CD4-positive, alpha-beta T cell treated with Interferon alpha-2 for 1 hour (primary cell): ENCODE results near the gene DCAKD.

Experiments
- DNase-seq, 2 donors: peaks; one replicate each; pipeline ENCODE4 v3.0.0-alpha.2; 2020 to 2022

Gene DCAKD

DNA sequence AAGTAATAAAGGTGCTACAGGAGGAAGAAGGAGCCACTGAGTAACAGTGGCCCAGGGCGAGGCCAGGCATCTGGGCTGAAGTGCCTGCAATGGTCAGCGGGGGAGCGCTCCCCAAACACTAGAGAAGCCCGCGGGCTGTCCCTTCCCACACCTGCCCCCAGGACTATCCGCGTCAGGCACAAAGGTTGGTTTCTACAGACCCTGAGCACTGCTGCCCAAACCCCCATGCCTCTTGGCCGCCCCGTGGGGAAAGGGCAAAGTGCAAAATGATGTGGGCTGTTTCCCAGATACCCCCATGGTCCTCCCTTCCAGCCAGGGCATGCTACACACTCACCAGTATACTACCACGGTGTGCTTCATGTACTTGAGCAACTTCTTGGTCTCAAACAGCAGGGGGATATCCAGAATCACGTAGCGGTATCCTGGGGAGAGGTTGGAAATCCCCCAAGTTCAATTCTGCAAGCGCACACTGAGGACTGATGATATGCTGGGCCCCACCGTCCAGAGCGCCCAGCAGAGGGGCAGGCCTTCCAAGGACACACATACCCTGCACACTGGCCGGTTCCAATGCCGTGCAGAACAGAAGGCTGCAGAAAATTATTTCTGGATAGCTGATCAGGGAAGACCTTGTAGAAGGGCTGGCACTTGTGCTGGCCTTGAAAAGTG is 21.5 kb downstream of the DCAKD start:
- DNase-seq = no peak

DNA sequence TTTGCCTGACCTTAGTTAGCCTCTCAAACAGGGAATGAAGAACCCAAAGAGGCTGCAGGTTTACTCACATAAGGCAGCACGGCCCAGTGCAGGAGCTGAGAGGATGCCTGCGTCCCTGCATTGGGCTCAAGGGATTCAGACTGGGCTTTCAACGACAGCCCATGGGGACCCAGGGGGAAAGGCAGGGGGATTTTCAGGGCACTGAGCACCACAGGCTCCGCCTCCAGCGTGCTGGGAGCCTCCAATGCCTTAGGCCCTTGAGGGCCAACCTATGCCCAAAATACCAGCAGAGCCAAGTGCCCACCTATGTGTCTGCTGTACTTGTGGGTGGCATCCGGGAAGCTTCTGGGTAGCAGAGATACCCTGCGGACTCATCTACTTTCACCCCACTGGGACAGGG is 22.3 kb downstream of the DCAKD start:
- DNase-seq = no peak

DNA sequence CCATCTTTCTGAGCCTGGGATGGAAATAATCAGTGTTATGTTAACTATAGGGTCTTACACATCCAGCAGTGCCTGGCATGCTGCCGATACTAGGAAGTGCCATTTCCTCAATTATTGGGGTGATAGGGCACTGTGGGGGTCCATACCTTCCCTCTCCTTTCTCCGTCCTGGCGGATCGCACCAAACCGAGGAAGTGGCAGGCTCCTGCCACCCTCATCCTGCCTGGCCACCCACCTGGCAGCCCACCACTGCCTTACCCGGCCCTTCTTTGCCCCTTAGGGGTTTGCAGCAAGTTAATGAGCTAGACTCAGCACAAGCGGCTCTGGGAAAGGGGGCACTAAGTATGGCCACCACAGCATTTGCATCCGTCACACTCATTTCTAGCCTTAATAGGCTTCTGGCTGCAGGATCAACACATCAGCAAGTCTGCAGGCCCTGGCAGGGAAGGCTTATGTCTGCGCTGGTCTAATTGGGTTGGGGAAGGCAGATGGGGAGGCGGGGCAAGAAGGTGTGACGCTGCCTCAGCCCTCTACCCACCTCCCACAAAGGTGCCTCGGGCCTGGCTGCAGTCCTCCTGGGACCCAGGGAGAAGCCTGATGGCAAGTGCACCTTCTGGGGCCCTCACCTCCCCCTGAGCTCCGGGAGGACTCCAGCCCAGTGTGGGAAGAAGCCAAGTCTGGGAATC is 28.6 kb downstream of the DCAKD start:
- no peak for DNase-seq

DNA sequence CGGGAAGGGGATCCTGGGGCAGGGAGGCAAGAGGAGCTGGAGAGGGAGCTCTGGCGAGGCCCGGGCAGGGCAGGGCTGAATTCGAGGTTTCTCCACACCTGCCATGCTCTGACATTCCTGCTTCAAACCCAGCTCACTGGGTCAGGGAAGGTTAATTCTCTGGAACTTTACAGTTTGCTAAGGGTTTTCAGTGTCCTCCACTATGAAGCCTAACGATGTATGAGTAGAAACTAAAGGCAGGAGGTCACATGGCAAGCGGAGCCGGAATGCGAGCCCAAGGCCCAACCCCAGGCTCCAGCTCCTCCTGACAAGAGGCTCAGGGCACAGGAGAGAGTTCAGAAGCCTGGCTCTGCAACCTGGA is 29.2 kb downstream of the DCAKD start:
- DNase-seq = no peak

DNA sequence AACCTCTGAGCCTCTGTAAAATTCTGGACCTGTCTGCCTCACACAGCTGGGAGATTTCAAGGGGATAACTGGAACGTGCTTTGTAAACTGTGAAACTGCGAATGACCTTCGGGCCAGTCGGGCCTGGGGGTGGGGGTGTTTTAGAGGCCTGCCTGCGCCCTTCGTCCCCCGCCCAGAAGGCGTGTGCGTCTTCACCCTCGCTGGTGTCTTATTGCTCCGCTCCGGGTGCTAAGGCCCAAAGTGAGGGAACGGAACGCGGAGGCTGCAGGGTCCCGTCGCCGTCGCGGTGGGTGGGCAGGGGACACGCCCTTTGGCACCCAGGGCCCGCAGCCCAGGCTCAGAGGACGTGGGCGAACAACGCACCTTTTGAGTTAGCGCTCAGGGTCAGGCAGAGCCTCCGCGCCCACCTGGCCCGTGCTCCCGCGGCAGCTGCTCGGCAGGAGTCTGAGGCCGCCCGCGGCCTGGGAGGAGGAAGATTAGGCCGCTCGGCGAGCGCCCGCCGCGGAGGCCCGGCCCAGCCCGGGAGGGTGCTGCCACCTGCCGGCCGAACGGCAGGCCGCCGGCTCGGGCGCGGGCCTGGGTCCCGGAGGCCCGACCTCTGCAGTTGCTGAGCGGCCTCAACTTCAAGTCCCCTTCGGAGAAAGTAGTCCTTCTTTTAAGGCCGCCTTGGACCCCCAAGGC is 29.7 kb downstream of the DCAKD start:
- peak; percentile 47 to 67 for DNase-seq

DNA sequence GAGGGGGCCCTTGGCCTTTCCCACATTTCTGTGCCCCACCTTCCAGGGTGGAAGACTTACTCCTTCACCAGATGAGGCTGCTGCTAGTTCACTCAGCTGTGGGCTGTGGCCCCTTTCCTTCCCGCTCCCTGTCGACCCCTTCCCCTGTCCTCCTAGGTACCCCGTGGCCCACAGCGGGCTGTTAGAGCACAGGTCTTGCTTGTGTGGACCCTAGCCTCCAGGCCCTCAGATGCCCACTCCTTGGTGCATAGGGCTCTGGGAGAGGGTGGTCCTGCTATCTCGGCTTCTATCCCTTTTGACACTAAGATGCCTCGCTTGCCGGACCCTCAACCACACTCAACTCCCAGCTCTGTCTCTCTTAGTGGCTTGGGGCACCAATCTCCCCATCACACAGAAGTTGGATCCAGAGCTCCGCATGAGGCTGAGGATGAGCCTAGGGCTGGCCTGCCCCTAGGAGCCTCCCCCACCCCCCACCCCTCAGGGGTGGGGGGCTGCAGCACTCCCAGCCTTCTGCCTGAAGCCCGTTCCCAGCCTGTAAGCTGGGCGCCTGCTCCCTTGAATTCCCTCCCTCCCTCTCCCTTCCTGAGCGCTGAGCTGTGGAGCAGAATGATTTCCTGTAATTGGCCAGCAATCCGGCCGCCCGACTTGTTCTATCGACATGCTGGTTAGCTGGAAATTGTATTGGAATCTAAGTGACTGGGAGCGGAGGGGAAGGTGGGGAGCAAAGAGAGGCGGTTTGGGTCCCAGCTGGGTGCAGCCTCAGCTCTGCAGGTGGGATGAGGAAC is 30.9 kb downstream of the DCAKD start:
- no peak for DNase-seq

DNA sequence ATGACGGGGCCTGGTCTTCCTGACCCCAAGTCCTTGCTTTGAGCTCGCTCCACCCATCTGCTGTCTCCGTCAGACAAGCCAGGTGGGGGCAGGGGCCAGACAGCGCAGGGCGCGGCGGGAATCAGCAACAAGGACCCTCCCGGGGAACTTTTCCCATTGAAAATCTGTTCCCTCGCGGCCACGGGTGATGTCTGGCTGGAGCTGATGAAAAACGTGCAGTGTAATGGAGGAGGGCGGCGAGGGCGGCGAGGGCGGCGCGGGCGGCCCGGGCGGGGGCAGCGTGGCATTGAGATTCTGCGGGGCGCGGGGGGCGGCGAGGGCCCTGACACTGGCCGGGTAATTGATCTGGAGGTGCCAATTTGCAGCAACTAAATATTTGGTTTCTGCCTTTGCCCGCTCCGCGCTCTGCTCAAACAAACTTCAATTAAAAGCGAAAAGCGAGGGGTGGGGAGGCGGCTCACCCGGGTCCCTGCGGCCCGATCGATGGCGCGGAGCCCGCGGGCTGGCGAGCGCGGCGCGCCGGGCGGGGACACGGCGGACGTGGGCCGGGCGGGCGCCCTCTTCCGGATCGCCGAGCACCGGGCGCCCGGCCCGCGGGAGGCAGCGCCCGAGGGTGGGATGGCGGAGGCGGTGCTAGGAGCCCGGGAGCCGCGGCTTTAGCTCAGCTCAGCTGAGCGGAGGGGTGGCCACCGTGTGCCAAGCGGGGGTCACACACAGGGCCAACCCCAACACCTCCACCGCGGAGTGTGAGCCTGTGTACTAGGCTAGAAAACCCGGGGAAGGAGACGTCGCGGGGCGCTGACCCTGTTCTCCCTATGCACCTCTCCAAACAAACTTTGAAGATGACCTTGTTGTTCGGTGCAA is 32.4 kb downstream of the DCAKD start:
- DNase-seq = peak; percentile 4 to 48

DNA sequence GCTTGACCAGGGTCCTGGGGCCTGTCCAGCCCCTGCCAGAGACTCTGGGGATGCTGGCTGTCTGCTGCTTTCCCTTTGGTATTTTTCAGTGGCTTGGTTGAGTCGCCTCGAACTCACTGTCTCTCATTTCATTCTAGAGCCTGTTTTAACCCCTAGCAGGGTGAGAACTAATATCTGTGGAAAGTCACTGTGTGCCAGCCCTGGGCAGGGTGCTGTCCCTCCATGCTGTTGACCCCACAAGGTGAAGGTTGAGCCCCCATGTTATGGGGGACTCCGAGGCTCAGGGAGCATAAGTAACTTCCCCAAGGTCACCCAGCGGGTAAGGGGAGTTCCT is 33.0 kb downstream of the DCAKD start:
- DNase-seq = no peak

DNA sequence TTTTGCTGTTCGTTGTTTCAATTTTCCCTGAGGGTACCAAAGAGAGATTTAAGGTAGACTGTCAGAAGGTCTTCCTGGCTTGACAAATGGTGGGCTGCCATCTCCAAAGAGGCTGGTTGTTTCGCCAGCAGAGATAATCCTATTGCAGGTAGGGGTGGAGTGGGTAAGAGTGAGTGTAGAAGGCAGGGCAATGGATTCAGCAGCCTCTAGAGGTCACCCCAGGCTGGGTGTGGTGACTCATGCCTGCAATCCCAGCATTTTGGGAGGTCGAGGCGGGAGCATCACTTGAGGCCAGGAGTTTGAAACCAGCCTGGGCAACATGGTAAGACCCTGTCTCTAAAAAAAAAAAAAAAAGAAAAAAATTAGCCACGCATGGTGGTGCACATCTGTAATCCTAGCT is 34.6 kb downstream of the DCAKD start:
- DNase-seq = no peak

DNA sequence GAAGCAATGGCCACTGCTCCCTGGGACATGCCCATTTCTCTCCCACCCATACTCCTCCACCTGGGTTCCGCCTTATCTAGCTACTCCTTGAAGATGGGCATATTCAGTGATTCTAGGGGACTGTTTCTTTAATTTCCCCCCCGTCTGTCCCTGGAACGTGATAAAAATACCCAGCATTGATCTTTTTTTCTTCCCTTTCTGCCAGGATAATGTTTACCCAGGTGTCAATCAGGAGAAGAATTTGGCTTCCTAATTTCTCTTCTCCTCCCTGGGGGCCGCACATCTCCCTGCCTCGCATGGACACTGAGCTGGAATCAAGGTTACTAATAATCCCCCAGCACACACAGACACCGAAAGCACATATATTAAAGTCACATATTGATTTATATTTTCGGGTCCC is 35.2 kb downstream of the DCAKD start:
- DNase-seq = no peak

DNA sequence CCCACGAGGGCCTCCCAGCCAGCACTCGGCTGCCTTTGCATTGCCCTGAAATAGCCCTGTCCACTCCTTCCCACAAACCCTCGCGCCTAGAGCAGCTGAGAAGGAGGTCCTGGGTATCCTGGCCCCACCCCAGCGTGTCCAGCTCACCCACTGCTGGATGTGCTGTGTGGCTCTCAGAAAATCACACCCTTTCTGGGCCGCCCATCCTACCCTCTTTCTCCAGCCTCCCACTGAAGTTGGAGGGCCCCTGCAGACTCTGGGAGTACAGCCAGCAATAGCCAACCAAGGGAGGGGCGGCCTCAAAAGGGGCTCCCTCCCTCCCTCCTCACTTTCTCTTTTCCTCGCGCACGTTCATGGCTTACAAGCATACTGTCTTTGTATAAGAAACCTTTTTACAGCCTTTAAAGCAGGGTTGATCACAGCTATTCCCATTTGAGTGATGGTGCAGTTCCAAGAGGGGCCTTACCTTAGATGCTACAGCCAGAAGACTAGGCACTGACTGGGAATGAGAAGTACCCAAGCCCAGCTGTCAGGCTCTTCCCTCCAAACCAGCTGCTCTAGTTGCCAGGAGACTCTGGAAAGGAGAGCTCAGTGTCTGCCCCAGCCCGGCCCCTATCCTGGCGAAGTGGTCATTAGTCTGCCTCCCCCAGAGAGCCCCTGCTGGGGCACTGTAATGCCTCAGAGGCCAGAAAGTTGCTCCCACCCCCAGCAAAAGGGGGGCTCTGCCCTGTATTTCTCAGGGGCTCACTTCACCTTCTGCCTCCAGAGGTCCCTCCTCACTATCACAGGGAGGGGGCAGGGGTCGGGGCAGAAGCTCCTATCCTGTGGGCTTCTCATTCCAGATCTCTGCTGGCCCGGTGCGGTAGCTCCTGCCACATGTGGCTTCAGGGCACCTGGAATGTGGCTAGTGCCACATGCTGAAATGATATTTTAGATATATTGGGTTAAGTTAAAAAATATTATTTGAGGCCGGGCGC is 38.1 kb downstream of the DCAKD start:
- DNase-seq = no peak

DNA sequence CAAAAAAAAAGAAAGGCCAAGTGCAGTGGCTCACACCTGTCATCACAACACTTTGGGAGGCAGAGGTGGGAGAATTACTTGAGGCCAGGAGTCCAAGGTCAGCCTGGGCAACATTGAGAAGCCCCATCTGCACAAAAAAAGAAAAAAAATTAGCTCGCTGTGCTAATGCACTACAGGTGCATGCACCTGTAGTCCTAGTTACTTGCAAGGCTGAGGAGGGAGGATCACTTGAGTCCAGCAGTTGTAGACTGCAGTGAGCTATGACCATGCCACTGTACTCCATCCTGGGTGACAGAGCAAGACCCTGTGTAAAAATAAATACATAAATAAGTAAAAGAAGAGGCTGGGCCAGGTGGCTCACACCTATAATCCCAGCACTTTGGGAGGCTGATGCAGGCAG is 39.7 kb downstream of the DCAKD start:
- no peak for DNase-seq

DNA sequence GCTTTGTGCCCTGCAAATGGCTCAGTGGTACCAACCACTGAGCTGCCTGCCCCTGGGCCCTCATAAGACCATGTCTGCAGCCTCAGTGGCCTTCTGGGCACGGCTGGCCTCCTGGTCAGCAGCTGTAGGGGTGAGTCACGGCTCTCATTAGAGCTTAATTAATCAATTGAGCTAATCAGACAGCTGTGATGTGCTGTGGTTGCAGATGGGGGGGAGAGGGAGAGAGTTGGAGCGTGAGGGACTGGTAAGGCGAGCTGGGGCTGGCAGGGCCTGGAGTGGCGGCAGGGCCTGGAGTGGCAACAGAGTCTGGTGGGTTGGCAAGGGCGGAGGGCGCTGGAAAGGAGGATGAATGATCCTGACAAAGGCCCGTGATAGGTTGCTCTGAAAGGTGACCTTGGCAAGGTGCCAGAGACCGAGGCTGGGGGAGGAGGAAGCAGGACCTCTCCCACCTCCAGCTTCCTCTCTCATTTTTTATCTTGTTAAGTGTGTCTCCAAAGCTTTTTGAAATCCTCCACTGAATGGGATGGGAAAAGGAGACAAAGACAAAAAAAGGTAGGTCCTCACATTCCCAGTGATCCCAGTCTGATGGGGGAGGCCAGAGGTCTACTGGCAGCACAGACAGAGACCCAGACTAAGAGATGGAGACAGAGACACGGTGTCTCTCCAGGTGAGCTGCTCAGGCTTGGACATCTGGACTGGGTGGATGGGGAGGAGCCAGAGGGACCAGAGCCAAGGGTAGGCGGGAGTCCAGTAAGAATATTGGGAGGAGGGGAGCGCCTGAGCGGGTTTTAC is 41.6 kb downstream of the DCAKD start:
- no peak for DNase-seq

DNA sequence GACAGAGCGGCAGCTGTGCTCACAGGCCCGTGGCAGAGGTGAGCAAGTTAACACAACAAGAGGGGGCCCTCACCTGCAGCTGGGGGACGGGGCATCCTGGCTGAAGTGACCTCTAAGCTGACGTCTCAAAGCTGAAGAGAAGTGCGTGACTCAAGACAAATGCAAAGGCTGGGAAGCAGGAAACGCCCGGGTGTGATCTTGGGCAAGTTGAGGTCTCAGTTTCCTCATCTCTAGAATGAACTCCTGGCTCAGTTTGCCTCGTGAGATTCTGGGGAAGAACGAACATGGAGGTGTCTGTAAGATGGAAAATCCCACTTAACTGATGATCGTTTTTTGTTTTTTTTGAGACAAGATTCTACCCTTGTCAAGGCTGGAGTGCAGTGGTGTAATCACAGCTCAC is 43.2 kb downstream of the DCAKD start:
- DNase-seq = no peak

DNA sequence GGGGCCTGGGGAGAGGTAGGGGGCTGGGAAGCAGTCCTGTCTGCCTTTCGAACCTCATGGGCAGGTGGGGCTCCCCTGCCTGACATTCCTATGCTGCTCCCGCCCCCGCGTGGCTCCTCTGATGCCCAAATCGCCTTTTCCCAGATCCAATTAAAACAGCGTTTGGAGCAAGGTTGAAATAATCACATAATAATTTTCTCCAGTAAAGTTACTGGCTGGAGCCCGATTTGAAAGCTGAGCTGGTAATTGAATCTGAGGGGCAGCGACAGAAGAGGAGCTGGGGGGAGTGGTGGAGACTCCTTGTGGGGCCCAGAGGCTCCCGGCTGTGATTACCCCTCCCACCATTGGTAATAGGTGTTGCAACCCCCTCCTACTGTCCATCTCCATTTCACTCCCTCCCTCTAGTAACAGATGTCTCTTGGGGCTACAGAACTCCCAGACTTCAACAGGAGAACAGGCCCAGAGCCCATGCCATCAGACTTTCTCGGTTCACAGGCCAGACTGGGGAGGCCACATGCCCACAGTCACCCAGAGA is 44.4 kb downstream of the DCAKD start:
- no peak for DNase-seq

DNA sequence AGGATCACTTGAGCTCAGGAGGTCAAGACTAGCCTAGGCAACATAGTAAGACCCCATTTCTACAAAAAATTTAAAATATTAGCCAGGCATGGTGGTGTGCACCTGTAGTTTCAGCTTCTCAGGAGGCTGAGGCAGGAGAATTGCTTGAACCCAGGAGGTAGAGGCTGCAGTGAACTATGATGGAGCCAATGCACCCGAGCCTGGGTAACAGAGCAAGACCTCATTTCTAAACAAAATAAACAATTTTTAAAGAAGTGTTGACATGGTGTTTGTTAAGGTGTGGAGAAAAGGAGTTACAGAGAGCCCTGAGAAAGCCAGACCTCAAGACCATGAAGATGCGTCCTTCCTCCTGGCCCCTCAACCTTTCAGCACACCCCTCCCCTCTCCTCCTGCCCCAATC is 45.7 kb downstream of the DCAKD start:
- no peak for DNase-seq

DNA sequence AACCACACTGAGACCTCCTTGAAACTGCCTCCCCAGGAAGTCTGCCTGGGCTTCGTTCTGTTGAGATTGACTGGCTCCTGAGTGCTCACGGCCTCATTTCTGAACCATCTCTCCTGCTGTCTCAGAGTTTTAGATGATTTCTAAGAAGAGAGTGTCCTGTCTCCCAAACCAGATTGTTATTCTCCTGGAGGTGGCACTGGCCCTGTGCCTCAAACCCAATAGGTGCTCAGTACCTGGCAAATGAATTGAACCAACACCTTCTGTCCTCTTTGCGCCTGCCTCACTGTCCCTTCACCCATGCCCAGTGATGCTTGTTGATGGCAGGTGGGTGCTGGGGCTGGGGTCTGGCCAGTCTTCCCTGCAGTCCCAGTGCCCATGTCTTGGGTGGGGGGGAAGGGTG is 47.0 kb downstream of the DCAKD start:
- DNase-seq = no peak

DNA sequence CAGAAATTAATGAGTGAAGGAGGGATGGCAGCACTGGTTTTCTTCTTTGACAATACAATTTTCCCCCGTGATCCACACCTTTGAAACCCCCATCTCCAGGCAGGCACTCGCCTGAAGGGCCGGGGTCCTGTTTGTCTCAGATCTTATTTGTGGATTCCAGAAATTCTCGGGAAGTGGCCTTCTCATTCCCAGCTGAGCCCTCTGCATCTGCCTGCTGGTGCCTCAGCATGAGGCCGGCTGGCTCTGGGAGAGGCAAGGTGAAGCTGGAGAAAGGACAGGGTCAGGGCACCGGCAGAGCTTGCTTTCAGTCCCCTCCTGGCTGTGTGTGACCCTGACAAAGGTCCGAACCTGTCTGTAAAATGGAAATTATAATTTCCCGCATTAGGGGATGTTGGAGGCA is 47.6 kb downstream of the DCAKD start:
- DNase-seq = no peak

DNA sequence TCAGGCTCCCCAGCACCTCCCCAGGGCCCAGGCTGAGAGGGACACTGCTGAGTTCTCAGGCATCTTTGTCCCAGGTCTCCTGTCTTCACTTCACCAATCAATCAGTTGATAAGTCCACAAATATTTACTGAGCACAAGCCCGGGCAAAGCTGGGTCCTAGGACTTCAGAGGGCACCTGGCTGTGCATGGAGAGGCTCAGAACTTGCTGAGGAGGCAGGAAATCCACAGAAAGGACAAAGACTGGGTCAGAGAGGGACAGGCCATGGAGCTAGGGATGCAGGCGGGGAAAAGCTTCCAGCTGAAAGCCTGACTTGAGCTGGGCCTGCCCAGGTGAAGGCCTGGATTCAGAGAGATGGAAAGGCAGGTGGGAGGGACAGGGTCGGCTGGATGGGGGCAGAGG is 50.1 kb downstream of the DCAKD start:
- DNase-seq = no peak

DNA sequence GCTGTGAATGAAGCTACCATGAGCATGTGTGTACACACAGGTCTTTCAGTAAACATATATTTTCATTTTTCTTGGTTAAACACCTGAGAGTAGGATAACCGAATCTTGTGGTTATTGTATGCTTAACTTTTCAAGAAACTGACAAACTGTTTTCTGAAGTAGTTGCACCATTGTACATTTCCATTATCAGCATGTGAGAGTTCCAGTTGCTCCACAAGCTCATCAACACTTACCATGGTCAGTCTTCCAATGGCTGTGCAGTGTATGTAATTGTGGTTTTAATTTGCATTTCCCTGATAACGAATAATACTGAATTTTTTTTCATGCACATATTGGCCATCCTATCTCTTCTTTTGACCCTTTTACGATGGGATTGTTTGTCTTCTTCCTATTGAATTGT is 52.0 kb downstream of the DCAKD start:
- DNase-seq = no peak
